Stimulated activated CD4-positive, alpha-beta T cell treated with anti-CD3 and anti-CD28 coated beads, Interleukin-4, amount 100 ng/mL, for 4 hours (primary cell): ENCODE measurements around the gene LIN7A.

Experiments
- DNase-seq, 2 experiments: peaks; one replicate each; pipeline ENCODE4 v3.0.0-alpha.2; 2020

The LIN7A gene, protein sequence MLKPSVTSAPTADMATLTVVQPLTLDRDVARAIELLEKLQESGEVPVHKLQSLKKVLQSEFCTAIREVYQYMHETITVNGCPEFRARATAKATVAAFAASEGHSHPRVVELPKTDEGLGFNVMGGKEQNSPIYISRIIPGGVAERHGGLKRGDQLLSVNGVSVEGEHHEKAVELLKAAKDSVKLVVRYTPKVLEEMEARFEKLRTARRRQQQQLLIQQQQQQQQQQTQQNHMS

DNA sequence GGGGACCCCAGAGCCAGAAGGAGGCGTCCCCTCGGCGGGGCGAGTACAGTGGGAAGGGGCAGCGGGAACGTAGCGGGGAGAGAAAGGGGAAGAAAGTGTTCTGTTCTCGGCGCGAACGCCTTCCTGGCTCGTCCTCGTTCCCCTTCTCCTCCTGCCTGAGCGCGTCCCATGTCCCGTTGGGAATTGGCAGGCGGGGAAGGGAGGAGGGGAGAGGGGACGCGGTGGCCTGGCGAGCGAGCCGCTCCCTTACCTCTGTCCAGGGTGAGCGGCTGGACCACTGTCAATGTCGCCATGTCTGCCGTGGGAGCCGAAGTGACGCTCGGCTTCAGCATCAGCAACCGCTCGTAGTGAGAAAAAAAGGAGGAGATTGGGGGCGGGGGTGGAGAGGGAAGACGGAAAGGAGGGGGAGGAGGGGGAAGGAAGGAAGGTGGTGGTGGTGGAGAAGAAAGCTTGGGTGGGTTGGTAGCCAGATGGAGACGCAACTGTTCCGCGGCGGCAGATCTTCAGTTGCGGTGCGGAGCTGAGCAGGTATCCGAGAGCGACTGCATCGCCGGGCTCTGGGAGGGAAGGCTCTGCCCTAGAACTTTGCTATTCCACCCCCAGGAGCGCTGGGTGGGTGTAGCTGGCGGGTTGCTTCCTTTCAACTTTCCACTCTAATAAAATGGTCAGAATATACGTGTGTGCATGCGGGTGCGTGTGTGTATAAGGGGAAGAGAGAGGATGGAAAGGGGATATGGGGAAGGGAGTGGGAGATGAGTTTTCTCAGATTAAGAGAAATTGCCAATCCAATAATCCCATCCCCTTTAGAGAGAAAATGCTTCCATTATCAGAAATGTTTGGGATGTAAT lies at the start of gene LIN7A:
TSS of gene LIN7A (minus strand) at position 544 of the 848 bp plus-strand sequence. CDS start at position 332, 212 bp downstream.
- DNase-seq: no peak

DNA sequence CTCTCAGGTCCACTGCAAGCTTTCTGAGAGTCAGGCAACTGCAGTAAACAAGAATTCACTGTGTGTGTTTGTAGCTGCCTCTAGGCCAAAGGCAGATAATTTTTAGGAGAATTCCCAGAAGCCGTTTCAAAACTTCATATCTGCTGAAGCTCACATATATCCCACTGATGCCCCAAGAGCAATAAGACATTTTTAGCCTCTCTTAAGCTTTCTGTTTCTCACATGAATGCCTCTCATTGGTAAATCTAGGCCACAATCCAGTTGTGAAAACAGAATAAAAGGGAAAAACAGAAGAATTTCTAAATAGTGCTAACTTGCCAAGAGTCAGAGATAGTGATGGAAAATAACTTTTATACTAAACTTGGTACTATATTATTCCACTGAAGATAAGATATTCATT lies 48.5 kb upstream of the LIN7A start:
- DNase-seq: no peak

DNA sequence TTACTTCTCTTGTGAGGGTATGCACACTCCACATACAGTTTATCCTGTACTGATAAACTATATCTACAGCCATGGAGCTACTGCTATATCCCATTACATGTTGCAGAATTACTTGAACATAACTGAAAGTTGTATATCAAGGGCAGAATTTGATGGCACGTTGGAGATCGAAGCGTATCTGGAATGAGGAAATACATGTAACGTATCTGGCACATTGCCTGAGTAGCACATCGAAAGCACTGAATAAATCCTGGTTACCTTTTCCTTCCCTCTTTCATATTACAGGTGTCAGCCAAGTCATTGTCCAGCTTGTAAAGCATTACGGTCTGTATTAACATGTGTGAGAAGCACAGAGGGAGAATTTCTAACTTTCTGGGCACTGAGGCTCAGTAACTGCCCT lies 42.1 kb upstream of the LIN7A start:
- DNase-seq: no peak

DNA sequence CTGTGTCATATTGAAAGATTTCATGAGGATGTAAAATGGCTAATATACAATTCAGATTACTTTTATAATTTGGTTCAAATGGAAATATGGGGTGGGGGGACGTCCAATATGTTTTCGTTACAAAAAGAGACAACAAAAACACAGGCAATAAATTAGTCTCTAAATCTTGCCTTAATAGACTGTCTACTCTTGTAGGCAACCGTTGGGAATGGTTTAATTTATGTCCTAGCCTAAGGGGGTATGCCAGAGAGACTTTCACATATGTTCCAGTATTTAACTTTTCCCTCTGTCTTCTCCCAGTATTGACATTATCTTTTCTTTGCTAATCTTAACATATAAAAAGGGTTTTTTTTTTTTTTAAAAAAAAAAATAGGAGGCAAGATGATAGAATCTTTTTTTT lies 41.5 kb upstream of the LIN7A start:
- DNase-seq: no peak

DNA sequence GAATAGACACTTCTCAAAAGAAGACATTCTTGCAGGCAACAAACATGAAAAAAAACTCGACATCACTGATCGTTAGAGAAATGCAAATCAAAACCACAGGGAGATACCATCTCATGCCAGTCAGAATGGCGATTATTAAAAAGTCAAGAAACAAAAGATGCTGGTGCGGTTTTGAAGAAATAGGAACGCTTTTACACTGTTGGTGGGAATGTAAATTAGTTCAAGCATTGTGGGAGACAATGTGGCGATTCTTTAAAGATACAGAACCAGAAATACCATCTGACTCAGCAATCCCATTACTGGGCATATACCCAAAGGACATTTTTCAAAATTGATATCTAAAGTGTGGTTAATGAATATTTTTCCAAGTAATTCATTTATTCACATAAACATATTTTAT lies 39.6 kb upstream of the LIN7A start:
- DNase-seq: no peak

DNA sequence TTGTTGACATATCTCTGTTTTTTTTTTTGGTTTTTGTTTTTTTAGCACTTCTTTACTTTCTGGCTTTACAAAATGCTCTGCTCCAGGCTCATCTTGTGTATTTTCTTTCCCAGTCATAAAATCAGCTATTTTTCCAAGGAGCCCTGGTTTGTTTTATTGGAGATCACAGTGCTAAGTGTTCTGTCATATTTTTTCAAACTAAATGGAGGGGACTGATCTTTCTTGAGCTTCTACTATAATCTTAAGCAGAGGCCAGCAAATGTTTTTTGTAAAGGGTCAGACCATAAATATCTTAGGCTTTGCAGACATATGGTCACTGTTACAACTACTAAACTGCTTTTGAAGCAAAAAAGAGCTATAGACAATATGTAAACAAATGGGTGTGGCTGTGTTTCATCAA lies 30.6 kb upstream of the LIN7A start:
- DNase-seq: no peak

DNA sequence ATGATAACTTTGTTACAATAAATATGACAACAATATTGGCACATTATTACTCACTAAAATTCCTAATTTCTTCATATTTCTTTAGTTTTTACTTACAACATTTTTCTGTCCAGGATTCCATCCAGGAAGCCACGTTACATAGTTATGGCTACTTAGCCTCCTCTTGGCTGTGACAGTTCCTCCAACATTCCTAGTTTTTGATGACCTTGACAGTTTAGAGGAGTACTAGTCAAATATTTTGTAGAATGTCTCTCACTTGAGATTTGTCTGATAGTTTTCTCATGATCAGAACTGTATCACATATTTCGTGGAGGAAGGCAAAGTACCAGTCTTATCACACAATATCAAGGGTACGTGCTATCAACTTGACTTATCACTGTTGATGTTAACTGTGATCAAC lies 29.8 kb upstream of the LIN7A start:
- DNase-seq: no peak

DNA sequence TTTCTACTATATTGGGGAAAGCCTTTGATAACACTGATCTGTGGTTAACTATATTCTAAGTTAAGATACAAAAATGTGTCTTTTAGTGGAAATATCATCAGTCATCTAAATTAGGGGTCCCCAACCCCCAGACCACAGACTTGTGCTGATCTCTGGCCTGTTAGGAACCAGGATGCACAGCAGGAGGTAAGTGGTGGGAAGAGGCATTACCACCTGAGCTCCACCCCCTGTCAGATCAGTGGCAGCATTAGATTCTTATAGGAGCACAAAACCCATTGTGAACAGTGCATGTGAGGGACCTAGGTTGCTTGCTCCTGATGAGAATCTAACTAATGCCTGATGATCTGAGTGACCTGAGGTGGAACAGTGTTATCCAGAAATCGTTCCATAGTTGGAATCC lies 28.3 kb upstream of the LIN7A start:
- DNase-seq: no peak

DNA sequence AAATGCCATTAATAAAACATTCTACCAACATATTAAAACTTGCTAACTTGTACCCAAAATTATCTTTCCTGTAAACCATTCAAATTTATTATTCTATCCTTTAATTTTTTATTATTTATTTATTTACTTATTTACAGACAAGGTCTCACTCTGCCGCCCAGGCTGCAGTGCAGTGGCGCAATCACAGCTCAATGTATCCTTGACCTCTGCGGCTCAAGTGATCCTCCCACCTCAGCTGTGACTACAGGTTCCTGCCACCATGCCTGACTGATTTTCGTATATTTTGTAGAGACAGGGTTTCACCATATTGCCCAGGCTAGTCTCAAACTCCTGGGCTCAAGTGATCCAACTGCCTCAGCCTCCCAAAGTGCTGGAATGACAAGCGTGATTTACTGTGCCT lies 20.4 kb upstream of the LIN7A start:
- no peak for DNase-seq

DNA sequence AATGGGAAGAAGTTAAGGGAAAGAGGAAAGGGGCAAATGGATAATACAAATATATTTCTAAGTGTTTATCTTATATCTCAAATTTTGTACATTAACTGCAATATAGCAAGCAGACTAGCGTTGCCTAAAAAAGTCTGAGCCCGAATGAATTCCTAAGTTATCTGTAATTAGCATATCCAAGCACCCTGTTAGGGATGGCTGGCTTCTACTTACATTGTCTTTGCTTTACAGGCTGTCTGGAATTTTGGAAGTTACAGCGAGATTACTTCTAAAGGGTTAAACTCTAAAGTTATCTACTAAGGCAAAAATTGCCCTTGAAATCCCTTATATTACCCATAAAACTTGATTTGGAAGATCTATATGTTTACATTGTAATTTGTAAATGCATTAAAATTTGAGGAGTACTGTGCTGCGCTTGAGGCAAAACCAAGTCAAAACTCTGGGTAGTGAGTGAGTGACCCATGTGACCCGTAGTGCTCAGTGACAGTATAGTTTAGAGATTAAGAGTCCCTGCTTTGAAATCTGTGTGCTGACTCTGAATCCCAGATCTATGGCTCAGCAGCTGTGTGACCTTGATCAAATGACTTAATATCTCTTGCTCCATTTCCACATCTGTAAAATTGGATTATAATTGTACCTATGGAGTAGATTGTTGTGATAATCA lies 17.3 kb upstream of the LIN7A start:
- DNase-seq: no peak

DNA sequence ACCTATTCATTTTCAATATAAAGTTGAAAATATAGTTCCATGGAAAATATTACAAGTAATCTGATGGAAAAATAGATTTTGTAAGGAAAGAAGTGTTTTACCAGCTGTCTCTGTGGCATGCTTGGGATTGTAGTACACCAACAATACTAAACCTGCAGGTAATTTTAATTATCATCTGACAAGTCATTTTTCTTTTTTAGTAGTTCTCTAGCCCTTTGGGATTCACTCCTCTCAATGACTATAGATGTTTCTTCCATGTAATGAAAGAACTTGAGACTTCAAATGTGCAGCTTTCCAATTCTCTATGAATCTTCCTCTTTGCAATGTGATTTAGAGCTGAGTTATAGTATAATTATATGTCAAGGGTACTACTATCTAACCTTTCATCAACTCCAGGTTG lies 14.7 kb upstream of the LIN7A start:
- DNase-seq: no peak

DNA sequence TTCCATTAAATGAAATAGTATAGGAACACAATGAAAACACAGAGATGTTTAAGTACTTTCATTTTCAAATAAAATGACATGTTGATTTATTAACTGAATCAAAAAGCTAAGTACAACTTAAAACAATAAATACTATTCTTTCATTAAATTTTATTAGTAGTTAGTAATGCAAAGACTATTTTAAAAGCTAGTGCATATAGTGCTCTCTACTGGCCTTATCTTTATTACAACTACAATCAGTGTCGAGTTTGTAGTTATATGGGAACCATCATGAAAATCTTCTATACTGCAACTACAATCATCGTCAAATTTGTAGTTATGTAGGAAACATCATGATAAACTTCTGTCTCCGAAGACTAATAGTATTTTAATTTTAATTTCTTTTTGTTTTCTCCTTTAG lies 8.9 kb upstream of the LIN7A start:
- DNase-seq: no peak

DNA sequence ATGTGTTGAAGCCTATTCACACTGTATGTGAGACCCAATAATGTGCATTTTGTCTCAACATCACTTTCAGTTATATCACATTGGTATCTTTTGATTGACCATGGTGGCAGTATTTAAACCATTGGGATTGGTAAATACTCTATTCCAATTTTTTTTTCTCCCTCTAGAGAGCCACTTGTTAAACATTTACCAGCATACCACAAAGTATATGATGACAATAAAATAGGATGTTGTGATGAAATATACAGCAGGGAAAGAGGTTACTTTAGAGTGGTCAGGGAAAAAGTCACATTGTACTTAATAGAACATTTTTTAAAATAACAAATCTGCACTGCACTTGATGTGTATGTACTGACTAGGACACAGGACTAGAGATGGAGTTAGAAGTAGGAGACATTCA lies 5.6 kb upstream of the LIN7A start:
- no peak for DNase-seq

DNA sequence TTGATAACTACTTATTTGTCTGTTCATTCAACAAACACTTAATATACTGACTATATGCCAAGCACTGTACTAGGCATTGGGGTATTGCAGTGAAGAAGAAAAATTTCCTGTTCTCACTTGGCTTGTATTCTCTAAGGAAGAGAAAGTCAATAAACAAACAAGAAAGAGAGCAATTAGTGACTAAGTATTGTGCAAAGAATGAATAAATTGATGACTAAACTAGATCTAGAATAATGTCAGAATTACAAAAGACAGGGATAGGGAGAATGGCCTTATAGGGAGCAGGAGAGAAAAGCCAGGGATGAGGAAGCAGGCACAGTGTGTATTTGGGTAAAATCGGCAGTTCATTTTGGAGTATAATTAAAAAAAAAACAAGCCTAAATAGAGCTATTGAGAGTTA lies 4.2 kb upstream of the LIN7A start:
- DNase-seq: no peak

DNA sequence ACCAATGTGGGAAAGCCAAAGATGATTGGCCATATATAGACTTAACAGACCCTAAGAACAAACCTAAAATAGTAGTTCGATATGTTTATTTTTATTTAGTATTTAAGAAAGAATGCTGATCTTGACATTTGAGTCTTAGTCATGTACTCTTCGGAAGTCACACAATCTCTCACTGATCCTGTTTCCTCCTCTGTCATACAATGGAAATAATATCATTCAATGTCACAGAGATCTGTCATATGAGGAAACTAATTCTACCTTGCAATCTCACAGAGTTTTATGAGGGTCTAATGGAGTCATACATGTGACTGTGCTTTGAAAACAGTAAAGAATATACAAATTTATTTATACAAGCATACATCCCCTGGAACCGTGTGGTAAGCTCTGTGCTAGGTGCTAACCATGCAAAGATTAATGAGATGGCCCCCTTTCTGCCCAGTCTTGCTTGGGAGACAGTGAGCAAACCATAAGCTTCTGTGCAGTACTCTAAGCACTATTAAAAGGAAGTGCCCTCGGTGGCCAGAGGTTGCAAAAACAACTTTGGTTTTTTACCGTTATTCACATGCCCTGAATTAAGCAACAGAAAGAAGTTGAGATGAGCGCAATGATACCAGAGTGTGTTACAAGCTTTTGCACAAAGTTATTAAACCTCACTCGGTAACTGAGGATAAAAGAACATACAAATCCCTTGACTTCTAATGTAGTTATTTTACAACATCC lies 1.7 kb upstream of the LIN7A start:
- DNase-seq: no peak

DNA sequence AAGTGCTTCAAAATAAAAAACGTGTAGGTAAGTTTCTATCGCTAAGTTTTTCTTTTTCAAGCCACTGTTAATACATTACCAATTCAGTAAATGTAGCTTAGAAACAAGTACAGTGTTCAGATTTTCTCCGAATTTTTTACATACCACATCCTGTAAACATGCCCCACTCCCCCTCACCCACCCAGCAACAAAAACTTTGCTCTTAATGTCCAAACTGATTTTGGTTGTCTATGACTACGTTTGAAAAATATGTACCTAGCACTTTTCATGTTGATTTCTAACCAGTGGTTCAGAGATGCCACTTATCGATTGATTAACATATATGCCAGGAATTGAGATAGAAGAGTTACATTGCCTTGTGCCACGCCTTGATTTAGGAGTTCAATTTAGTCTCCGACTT lies 663 bp upstream of the LIN7A start:
- no peak for DNase-seq

DNA sequence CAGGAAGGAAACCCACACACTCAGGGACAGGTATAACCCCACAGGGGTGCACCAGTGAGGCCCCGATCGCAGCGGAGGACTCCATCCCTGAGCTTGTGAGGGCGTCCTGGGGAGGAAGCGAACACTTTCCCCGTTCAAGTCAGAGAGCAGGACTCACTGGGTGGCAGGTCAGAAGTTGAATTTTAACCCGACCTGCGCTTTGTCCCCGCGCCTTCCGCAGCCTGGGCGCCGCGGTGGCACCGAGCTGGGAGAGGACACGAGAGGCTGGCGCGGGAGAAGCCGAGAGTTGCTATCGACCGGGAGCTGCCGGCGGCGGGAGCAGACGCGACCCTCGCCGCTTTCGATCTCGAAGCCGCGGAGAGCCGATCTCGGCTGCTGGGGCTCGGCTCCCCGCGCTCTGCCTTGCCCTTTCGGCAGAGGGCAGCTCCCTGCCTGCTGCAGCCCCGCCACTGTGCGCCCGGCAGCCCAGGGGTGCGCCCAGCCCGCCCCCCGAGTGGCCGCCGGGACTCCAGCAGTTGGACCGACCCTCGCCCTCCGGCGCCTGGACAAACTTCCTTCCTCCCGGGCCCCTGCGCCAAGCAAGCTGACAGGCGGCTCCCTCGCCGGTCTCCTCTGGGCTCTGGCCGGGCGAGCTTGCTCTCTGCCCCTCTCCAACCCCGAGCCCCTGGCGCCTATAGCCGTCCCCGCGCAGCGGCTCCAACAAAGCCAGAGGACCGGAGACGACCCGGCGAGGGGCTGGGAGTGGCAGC lies 918 bp downstream of the LIN7A start:
- DNase-seq: no peak

DNA sequence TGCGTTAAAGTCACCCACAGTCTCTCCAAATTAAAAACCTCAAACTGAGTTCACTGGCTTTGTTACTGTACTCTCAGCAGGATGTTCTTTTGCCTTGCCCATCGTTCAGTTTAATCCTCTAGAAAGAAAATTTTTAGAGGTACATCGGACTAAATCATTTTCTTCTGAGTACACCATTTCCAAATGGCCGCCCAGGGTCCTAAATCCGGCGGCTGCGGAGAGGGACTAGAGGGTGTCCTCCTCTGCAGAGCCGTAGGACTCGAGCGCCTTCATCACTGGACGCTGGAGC lies 1.4 kb downstream of the LIN7A start:
- DNase-seq: no peak

DNA sequence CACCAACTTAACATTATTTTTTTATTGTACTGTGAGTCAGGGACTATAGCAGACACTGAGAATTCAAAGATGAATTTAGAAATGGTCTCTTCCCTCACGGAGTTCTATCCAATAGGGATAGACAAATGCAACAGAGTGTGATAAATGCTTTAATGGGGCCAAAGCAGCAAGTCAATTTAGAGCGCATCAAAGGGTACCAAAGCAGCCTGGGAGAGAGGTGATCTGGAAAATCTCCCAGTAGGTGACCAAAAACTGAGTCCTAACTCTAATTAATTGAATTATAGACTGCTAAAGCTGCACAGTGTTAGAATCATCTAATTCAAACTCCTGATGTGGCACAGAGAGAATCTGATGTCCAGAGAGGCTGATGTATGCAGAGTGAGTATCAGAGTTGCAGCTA lies 2.6 kb downstream of the LIN7A start:
- DNase-seq: no peak

DNA sequence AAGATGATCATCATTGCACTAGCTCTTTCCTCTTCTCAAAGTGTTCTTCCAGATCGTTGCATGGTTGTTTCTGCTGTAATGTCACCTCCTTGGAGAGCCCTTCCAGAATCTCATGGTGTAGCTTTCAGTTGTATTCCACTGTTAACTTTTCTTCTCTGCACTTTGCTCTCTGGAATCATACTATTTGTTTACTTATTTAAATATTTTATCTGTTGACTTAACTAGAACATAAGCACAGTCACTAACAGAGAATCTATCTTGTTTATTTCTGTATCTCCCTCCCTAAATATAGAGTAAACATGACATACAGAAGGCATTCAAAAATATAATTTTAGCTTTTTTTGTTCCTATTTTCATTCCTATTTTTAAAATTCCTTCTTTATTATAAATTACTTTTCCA lies 11.8 kb downstream of the LIN7A start:
- DNase-seq: no peak

DNA sequence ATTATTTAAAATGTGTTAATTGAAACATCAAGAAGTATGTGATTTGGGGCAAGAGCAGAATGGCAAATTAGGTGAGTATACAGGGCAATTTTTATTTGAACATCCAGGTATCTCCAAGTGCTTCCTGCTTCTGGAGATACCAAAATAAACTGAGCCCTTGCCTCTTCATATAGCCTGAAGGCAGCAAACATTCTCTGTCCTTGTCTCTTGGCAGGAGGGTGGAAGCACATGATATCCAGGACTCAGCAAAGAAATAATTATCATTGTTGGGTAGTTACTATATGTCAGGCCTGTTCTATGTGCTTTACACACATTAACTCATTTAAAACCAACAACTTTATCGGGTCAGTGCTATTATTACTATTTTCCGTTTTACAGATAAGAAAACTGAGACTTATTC lies 12.5 kb downstream of the LIN7A start:
- no peak for DNase-seq

DNA sequence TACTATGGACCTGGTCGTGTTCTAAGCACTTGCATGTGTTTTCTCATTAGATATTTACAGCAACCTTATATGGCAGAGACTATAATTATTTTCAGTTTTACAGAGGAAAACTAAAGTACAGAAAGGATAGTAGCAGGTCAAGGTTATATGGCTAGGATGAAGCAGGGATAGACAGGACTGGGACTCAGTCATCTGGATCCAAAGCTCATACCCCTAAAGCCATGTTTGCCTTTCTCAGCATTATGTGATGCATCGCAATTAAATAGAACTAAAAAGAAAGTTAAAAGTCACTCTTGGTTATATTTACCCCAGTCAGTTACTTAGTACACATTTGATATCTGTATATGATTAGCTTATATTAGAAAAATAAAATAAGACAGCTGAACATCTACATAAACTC lies 13.3 kb downstream of the LIN7A start:
- DNase-seq: no peak

DNA sequence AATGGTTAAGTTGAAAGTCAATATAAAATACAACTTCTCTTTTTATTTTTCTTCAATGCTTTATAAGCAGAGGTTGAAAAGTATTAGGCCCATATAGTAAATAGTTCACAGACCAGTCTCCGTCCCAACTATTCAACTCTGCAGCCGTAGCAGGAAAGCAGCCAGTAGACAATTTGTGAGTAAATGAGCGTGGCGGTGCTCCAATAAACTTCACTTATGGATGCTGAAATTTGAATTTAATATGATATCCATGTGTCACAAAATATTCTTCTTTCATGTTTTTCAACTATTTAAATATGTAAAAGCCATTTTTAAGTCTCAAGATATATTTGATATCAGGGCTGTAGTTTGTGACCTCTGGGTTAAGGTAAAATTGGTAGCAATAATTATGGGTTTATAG lies 17.7 kb downstream of the LIN7A start:
- no peak for DNase-seq
